ENCODE data around the gene ERVK3-1.
A peak's percentile ranks its signal among the peaks of the same experiment; 100 is the strongest.

The ERVK3-1 gene

GRCh38 chr19:58305932-58306323, 751 bp downstream of the ERVK3-1 start:
- DNase-seq: no peak

DNA sequence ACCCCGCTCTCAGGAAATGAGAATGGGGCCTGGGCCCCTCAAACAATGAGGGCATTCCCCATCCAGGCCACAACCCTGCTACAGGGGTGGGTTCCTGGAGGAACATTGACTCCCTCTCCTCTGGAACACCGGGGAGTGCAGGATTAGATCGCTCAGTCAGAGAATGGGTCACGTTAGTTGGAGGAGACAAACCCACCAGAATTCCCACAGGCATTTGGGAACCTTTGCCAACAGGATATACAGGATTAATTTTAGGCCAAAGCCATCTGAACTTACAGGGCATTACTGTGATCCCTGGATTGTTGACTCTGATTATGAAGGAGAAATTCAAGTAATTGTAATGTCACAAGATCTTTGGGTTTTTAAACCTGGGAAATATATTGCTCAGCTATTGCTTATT, 2.6 kb downstream of the ERVK3-1 start:
- DNase-seq: no peak

GRCh38 chr19:58310685-58311084, 5.5 kb downstream of the ERVK3-1 start:
- peak; percentile 26 for DNase-seq

DNA sequence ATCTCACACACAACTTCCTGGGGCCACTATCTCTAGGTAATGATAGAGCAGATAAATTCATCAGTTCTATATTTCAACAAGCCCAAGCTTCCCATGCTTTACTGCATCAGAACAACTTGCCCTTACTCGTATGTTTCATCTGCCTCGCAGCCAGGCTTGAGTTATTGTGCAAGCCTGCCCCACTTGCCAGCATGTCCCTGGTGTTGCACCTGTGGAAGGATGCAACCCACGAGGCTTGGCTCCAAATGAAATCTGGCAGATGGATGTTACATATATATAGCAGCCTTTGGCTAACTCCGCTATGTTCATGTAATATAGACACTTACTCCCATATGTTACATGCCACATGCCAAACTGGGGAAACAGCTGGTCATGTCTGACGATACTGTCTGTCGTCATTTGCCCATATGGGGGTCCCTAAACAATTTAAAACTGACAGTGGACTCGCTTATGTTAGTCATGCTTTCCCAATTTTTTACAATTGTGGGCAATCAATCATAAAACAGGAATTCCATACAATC, 6.2 kb downstream of the ERVK3-1 start:
- no peak for DNase-seq

DNA sequence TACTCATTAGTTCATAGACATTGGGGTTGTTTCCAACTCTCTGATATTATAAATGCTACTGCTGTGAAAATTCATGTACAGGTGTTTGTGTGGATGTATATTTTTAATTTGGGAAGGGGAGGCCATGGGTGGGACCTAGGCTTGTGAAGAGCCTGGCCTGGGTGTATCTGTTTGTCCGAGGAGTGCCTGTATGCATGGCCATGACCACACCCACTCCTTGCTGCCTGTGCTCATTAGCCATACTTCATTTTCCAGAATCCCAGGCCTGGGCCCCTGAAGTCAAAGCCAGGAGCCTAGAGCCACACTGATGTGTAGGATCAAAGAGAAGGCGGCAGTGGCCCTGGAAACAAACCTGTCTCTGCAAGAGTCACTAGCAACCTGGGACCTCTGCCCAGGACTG, 10.4 kb downstream of the ERVK3-1 start:
- no peak for DNase-seq

DNA sequence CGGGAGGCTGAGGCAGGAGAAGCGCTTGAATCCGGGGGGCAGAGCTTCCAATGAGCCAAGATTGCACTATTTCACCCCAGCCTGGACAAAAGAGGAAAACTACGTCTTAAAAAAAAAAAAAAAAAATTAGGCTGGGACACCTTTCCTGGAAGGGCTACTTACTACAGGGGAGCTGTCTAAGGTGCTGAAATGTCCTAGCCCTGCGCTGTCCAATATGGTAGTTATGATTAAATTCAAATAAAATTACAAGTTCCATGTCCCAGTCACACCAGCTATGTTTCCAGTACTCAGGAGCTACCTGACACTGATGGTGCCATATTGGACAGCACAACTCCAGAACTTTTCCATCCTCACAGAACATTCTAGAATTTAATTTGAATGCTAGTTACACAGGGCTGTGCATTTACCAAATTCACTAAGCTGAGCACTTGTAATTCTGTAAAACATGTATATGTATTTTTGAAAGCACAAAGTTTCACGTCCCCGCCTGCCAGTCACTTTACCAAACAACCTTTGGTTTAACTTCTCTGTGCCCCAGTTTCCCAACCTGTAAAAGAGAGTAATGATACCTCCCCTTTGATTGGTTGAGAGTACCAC, 12.4 kb downstream of the ERVK3-1 start:
- DNase-seq: no peak

- no peak for DNase-seq
Observed at GRCh38 chr19:58318297-58318696, 13.1 kb downstream of the ERVK3-1 start.

GRCh38 chr19:58319241-58319640, 14.1 kb downstream of the ERVK3-1 start:
- no peak for DNase-seq

GRCh38 chr19:58325311-58326022, 20.3 kb downstream of the ERVK3-1 start:
- DNase-seq: no peak

DNA sequence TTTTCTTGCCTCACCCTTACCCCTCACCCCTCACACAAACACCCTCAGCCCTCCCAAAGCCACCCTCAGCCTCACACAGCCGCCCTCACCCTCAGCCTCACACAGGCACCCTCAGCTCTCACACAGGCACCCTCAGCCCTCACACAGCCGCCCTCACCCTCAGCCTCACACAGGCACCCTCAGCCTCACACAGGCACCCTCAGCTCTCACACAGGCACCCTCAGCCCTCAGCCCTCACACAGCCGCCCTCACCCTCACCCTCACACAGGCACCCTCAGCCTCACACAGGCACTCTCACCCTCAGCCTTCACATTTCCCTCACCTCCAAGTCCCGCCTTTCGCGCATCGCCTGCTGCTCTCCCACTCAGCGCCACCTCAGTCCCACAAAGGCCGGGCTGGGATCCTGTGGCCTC, 21.3 kb downstream of the ERVK3-1 start:
- DNase-seq: peak; percentile 49

DNA sequence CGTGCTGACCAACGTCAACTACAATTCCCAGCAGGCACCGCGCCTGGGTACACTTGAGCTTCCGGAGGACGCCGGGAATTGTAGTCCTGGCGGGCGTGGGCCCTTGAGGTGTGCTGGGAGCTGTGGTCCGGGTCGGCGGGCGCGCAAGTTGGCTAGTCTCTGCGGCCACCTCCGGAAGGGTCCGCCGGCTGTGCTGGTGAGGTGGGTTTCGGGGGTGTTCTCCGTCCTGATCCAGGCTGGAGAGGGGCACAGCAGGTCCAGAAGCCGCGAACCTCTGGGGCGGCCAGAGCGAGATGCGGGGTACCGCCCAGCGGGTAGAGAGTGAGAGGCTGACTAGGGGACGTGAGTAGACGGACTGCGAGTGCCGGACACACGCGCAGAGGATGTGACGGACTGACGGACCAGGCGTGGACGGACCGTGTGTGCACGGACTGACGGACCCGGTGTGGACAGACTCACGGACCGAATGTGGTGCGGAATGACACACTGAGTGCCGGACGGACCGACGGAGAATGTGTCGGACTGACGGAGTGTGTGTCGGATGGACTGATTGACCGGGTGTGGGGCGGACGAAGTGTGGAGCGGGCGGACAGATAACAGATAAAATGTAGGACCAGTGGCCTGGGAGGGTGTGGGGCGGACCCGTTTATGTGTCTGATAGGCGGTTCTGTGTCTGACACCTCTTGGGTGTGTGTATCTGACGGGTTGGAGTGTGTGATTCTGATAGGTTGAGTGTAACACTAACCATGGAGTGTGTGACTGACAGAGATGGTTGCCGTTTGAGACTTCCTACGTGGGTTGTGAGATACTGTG, 21.9 kb downstream of the ERVK3-1 start, which contains the start of gene ZSCAN22:
TSS of gene ZSCAN22 (plus strand) at position 81 of the 813 bp plus-strand sequence. CDS start 7,809 bp downstream, outside the sequence.
- DNase-seq: peak; percentile 98

- peak; percentile 54 for DNase-seq
Observed at GRCh38 chr19:58328999-58329398, 23.8 kb downstream of the ERVK3-1 start.

GRCh38 chr19:58330458-58330857, 25.3 kb downstream of the ERVK3-1 start:
- peak; percentile 8 for DNase-seq

DNA sequence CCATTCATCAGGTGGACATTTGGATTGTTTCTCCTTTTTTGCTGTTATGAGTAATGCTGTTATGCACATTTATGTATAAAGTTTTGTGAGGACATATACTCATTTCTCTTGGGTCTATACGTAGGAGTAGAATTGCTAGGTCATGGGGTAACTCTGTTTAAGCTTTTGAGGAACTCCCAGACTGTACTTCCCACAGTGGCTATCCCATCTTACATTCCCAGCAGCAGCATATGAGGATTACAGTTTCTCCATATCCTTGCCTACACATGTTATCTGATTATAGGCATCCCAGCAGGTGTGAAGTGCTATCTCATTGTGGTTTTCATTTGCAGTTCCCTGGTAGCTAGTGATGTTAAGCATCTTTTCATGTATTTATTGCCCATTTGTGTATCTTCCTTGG, 27.5 kb downstream of the ERVK3-1 start:
- peak; percentile 16 for DNase-seq

GRCh38 chr19:58334691-58335249, 29.6 kb downstream of the ERVK3-1 start:
- no peak for DNase-seq

- no peak for DNase-seq
Observed at GRCh38 chr19:58335630-58336029, 30.5 kb downstream of the ERVK3-1 start.

GRCh38 chr19:58336216-58336615, 31.0 kb downstream of the ERVK3-1 start:
- DNase-seq: no peak

DNA sequence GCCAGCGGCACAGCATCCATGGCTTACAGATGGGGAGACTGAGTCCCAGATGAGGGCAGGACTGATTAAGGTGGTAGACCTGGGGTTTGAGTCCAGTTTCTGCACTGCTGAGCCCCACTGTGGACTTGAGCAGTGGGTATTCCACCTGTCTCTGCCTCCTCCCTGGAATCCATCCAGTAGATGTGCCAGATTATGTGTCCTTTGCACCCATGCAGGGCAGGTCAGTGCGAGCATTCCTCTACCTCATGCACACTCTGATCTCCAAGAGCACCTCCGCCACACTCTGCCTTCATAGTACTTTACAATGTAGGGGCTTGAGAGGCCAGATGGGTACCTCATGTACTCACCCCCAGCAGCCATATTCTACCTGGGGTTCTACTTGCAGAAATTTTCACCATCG, 31.6 kb downstream of the ERVK3-1 start:
- DNase-seq: no peak

DNA sequence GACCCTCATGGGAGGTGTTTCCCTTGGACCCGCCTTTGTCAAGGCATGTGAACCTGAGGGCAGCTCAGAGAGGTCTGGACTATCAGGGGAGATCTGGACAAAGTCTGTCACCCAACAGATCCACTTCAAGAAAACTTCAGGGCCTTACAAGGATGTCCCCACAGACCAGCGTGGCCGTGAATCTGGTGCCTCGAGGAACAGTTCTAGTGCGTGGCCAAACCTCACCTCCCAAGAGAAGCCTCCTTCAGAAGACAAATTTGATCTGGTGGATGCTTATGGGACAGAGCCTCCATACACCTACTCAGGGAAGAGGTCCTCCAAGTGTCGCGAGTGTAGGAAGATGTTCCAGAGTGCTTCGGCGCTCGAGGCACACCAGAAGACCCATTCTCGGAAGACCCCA, 33.2 kb downstream of the ERVK3-1 start:
- no peak for DNase-seq

DNA sequence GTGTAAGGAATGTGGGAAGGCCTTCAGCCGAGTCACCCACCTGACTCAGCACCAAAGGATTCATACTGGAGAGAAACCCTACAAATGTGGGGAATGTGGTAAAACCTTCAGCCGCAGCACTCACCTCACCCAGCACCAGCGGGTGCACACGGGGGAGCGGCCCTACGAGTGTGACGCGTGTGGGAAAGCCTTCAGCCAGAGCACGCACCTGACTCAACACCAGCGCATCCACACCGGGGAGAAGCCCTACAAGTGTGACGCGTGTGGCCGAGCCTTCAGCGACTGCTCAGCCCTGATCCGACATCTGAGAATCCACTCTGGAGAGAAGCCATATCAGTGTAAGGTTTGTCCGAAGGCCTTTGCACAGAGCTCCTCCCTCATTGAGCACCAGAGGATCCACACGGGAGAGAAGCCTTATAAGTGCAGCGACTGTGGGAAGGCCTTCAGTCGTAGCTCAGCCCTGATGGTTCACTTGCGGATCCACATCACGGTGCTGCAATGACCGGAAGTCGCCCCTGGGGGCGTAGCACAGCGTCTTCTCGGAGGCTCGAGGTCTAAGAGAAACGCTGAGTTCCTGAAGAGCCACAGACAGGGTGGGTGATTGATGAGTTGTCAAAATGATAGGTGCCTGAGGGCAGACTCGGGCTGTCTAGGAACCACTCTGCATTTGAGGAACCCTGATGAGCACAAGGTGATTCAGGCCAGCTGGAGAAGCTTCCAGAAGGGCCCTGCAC, 33.8 kb downstream of the ERVK3-1 start:
- DNase-seq: no peak

GRCh38 chr19:58345558-58345957, 40.4 kb downstream of the ERVK3-1 start:
- DNase-seq: no peak

Measured in NCI-H82 (cell line).